K562 (cell line): Measurements from ENCODE around the gene NEURL1B. TPM values are rescaled to one million over a fixed set of nuclear protein-coding genes. Genes with fewer than 3 reads are reported as not detected.

Source experiments
- ATAC-seq: fragments of 200-7000 bp; cut with Tn5 transposase; 3 replicates; pipeline ENCODE4 v1.9.1; 2020; ENCODE audit warnings: moderate library complexity
- BruUV-seq: library from RNA; stranded (reverse); fragments of 400-500 nt; replicated peaks from 2 replicates; lab custom pipeline; 2021; lab: Mats Ljungman, UMichigan
- CTCF ChIA-PET: fragments of 300-600 bp; formaldehyde crosslinking; extraction: SDS; loops from one replicate; lab custom pipeline; 2021; ENCODE audit warnings: low intra/inter-chr PET ratio; lab: Yijun Ruan, JAX
- POLR2A ChIA-PET: fragments of 300-600, 350-650 bp; sonication (Branson Sonifier 250); formaldehyde crosslinking; extraction: SDS; loops from one replicate; lab custom pipeline; 2021; ENCODE audit warnings: antibody characterized with exemption, inconsistent platforms; lab: Yijun Ruan, JAX
- DNase-seq, 4 experiments: peaks; one replicate each; pipeline versions ENCODE4 v3.0.0 to v3.0.0-alpha.2; 2011 to 2018; ENCODE audit warnings: low spot score in 3 of 4, mixed read lengths in 3 of 4; ENCODE audit errors: extremely low read depth in 1 of 4
- FAIRE-seq: peaks from 2 replicates; lab custom pipeline; 2011; peaks lifted over from hg19 to GRCh38; lab: Jason Lieb, UNC
- H2AFZ ChIP-seq: 2 replicates; pipeline ENCODE4 v1.6.0; 2011; ENCODE audit warnings: low read depth, low read length, control low read depth, inconsistent platforms
- H3K27ac ChIP-seq: fragments of 200-600 bp; 3 replicates; pipeline ENCODE4 v1.8.0; 2011; ENCODE audit warnings: low read depth, mild to moderate bottlenecking, control low read depth, inconsistent platforms, low read length, moderate library complexity, mixed read lengths; ENCODE audit errors: extremely low read depth
- H3K27me3 ChIP-seq, 2 experiments: fragments of 300-600 bp in 1 of 2; 2 replicates in 1 of 2; 3 replicates in 1 of 2; pipeline versions ENCODE4 v1.6.0 to v1.8.0; 2011; ENCODE audit warnings: inconsistent platforms in 2 of 2, low read length in 2 of 2, mild to moderate bottlenecking in 1 of 2, mixed read lengths in 1 of 2, moderate library complexity in 1 of 2; ENCODE audit not compliant: control insufficient read depth in 2 of 2, insufficient read depth in 2 of 2
- H3K36me3 ChIP-seq: fragments of 300-600 bp; 3 replicates; pipeline ENCODE4 v1.8.0; 2011; ENCODE audit warnings: mild to moderate bottlenecking, low read length, inconsistent platforms; ENCODE audit not compliant: control insufficient read depth, insufficient read depth
- H3K4me1 ChIP-seq, 2 experiments: fragments of 200-600 bp in 1 of 2; replicated peaks in 1 of 2; 2 replicates in 1 of 2; 3 replicates in 1 of 2; pipeline versions ENCODE4 v1.5.1 to v1.8.0; 2011; ENCODE audit warnings: inconsistent platforms in 2 of 2, low read length in 2 of 2, mild to moderate bottlenecking in 1 of 2, mixed read lengths in 1 of 2, moderate library complexity in 1 of 2; ENCODE audit not compliant: control insufficient read depth in 2 of 2, insufficient read depth in 2 of 2
- H3K4me2 ChIP-seq: 2 replicates; pipeline ENCODE4 v1.6.1; 2011; ENCODE audit warnings: low read length, control low read depth, inconsistent platforms, mixed read lengths; ENCODE audit not compliant: insufficient read depth
- H3K4me3 ChIP-seq: fragments of 200-600 bp; sonication (generic), shearing (Covaris generic); 2 replicates; pipeline ENCODE4 v1.5.1; 2016; ENCODE audit warnings: control low read depth, inconsistent platforms
- H3K79me2 ChIP-seq: fragments of 200-600 bp; 3 replicates; pipeline ENCODE4 v1.8.0; 2011; ENCODE audit warnings: low read length, inconsistent platforms; ENCODE audit not compliant: control insufficient read depth, insufficient read depth
- H3K9ac ChIP-seq, 2 experiments: 2 replicates each; pipeline versions ENCODE4 v1.6.0 to v1.6.1; 2011; ENCODE audit warnings: low read depth in 2 of 2, low read length in 2 of 2, control low read depth in 1 of 2, inconsistent platforms in 1 of 2, mild to moderate bottlenecking in 1 of 2, mixed read lengths in 1 of 2; ENCODE audit not compliant: insufficient read depth in 1 of 2
- H3K9me1 ChIP-seq: one replicate; pipeline ENCODE4 v1.6.0; 2011; ENCODE audit warnings: inconsistent platforms, mild to moderate bottlenecking, low read length, moderate library complexity; ENCODE audit not compliant: control insufficient read depth, insufficient read depth
- H3K9me3 ChIP-seq: replicated peaks from 2 replicates; pipeline ENCODE4 v1.5.1; 2011; ENCODE audit warnings: low read depth, low read length, inconsistent platforms; ENCODE audit not compliant: control insufficient read depth, insufficient read depth
- H4K20me1 ChIP-seq: replicated peaks from 2 replicates; pipeline ENCODE4 v1.6.1; 2011; ENCODE audit warnings: low read length, inconsistent platforms, mixed read lengths; ENCODE audit not compliant: control insufficient read depth, insufficient read depth
- FOXK2 ChIP-seq, 2 experiments: fragments of 450-650 bp; IDR thresholded peaks in 1 of 2; conservative IDR thresholded peaks in 1 of 2; 2 replicates each; pipeline ENCODE4 v1.6.1; 2016; ENCODE audit warnings: low read depth in 2 of 2, mild to moderate bottlenecking in 1 of 2
- NCOA2 ChIP-seq, 2 experiments: fragments of 450-650 bp; IDR thresholded peaks; 2 replicates each; pipeline ENCODE4 v1.6.1; 2018; ENCODE audit warnings: mild to moderate bottlenecking in 2 of 2, moderate library complexity in 1 of 2; ENCODE audit not compliant: partially characterized antibody in 2 of 2
- NCOA4 ChIP-seq: fragments of 450-650 bp; IDR thresholded peaks from 2 replicates; pipeline ENCODE4 v1.6.1; 2018; ENCODE audit warnings: mild to moderate bottlenecking; ENCODE audit not compliant: partially characterized antibody
- NFYB ChIP-seq: IDR thresholded peaks from 2 replicates; pipeline ENCODE4 v1.6.1; 2011; ENCODE audit warnings: mild to moderate bottlenecking, moderate library complexity; ENCODE audit not compliant: insufficient read length; ENCODE audit errors: extremely low read depth
- SAFB ChIP-seq: fragments of 200-400 bp; formaldehyde crosslinking; IDR thresholded peaks from 2 replicates; pipeline ENCODE4 v1.6.1; 2017; ENCODE audit warnings: low read depth, low read length, borderline replicate concordance
- ZBTB11 ChIP-seq, 3 experiments: fragments of 200-800 bp in 1 of 3; fragments of 250-450 bp in 1 of 3; fragments of 450-650 bp in 1 of 3; sonication (Bioruptor Pico) in 1 of 3; sonication (Bioruptor generic) in 1 of 3; formaldehyde crosslinking in 1 of 3; IDR thresholded peaks; 2 replicates each; pipeline versions ENCODE4 v1.6.1 to v1.8.0; 2016 to 2022; ENCODE audit warnings: mild to moderate bottlenecking in 2 of 3, missing genetic modification characterization in 2 of 3, missing compliant biosample characterization in 1 of 3, moderate library complexity in 1 of 3
- ZNF175 ChIP-seq: fragments of 200-800 bp; sonication (Bioruptor generic); IDR thresholded peaks from 2 replicates; pipeline ENCODE4 v1.6.1; 2016; ENCODE audit warnings: low read depth, mild to moderate bottlenecking, missing genetic modification characterization, missing compliant biosample characterization
- ZNF316 ChIP-seq: fragments of 450-650 bp; IDR thresholded peaks from 2 replicates; pipeline ENCODE4 v1.6.1; 2016
- ZNF76 ChIP-seq: fragments of 250-450 bp; sonication (Bioruptor Pico); IDR thresholded peaks from 2 replicates; pipeline ENCODE4 v1.4.0; 2020; ENCODE audit warnings: mild to moderate bottlenecking, moderate library complexity, borderline replicate concordance
- WGBS: fragments of 100-300 bp; shearing (Covaris generic); methylation state at CpG from one replicate; pipeline ENCODE4 v1.1.6; 2016; ENCODE audit warnings: low coverage, mixed read lengths; ENCODE audit not compliant: insufficient coverage; ENCODE audit errors: missing lambda C conversion rate; 5-methylcytosine and 5-hydroxymethylcytosine counted together
- in situ Hi-C: fragments of 300-500 bp; cut with MboI; formaldehyde crosslinking; loops from 4 replicates; pipeline ENCODE4 v1.15.0; 2018; ENCODE audit warnings: inconsistent platforms, mixed read lengths
- intact Hi-C: fragments of 100-400 bp; cut with micrococcal nuclease; formaldehyde crosslinking; loops from 2 replicates; pipeline ENCODE4 v1.14.2; 2022
- polyA plus RNA-seq, 8 experiments: library from polyadenylated mRNA; depleted of rRNA in 4 of 8; stranded (reverse) in 5 of 8; unstranded in 3 of 8; fragments of >200 nt; fragmentation: Nextera tagmentation in 2 of 8; fragmentation: Illumina TruSeq in 1 of 8; extraction: Ambion mirVana in 2 of 8; extraction: Trizol in 1 of 8; gene quantifications; 2 replicates each; pipeline versions ENCODE4 v1.2.1 to v1.2.3, GENCODE V29; 2011 to 2014; ENCODE audit warnings: inconsistent platforms in 1 of 8, missing spikeins in 1 of 8
- total RNA-seq, 7 experiments: library from RNA; depleted of rRNA in 6 of 7; stranded (reverse); fragments of >200 nt in 6 of 7; fragmentation: Illumina TruSeq in 2 of 7; extraction: Trizol in 2 of 7; gene quantifications; 2 replicates each; pipeline versions ENCODE4 v1.2.1 to v1.2.3, GENCODE V29; 2011 to 2021; ENCODE audit warnings: low replicate concordance in 1 of 7
- TF ChIP-seq, protein P1 (sequence below): fragments of 450-650 bp; IDR thresholded peaks from 2 replicates; pipeline ENCODE4 v1.6.1; 2018; ENCODE audit warnings: mild to moderate bottlenecking, low read depth; ENCODE audit not compliant: partially characterized antibody
- TF ChIP-seq, protein P2 (sequence below): fragments of 150-350 bp; IDR thresholded peaks from 2 replicates; pipeline ENCODE4 v1.6.1; 2014; ENCODE audit warnings: low read depth, mild to moderate bottlenecking, low read length, borderline replicate concordance

Gene NEURL1B
- total and polyA plus RNA-seq, 9 of the 15 experiments (the other 6 are each of a cell fraction or from before 2014, with no cell fraction given): 0.04 TPM; not detected in 8

DNA sequence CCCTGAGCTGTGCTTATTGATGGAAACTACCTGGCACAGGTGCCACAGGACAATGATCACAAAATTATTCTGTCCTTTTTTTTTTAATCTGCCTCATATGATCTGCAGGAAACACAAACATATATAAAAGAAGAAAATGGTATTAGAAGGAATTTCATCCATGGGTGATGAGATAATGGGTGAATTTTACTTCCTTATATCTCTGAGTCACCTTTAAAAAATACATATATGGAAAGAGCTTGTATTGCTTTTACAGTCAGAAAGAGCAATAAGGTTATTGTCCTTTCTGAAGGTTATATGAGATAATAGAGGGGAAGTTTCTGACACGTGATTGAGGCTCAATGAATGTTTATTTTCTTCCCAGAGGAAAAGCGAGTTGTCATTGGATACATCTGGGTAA, 31.6 kb downstream of the NEURL1B start (continued):
- TF ChIP-seq ZBTB11 (CRISPR knock-in tag; IDR thresholded peaks at IDR 0.05) (no peak), ZNF76 (CRISPR knock-in tag) (no peak)

- Histone ChIP-seq H3K36me3 (no peaks in the 10 kb centered on the region), H3K9me3 (no peaks in the 10 kb centered on the region), H3K4me2 (no peak overlapping the region), H3K9me1 (no peaks in the 10 kb centered on the region), H3K79me2 (no peaks in the 10 kb centered on the region), H3K9ac (no peak overlapping the region), H3K27ac (no peak overlapping the region), H3K4me3 (no peak overlapping the region), H3K27me3 (peaks cover 8 to 47% of the 10 kb centered on the region in 2 experiments; a peak in 4 of 5 replicates), H2AFZ (no peak overlapping the region), H4K20me1 (no peaks in the 10 kb centered on the region), H3K4me1 (peaks cover 0 to 9% of the 10 kb centered on the region in 2 experiments; a peak in 2 of 5 replicates)
- POLR2A ChIA-PET: no interaction called here
- 2% methylated on average over 7 of the region's 7 CpGs for WGBS
- intact Hi-C loops (no loop called here), in situ Hi-C loops (no loop called here)
- CTCF ChIA-PET: no interaction called here
- ATAC-seq (no peak), FAIRE-seq (no peak), DNase-seq (no peak)
- no TSS peak for BruUV-seq
- no peak for TF ChIP-seq NFYB
- TF ChIP-seq FOXK2 (conservative IDR thresholded peaks at IDR 0.05 in 1 of 2, IDR thresholded peaks at IDR 0.05 in 1 of 2; ENCODE audit: low read depth in 2 of 2): no peak
- no peak for TF ChIP-seq ZNF175 (CRISPR knock-in tag)
- TF ChIP-seq, protein P1, sequence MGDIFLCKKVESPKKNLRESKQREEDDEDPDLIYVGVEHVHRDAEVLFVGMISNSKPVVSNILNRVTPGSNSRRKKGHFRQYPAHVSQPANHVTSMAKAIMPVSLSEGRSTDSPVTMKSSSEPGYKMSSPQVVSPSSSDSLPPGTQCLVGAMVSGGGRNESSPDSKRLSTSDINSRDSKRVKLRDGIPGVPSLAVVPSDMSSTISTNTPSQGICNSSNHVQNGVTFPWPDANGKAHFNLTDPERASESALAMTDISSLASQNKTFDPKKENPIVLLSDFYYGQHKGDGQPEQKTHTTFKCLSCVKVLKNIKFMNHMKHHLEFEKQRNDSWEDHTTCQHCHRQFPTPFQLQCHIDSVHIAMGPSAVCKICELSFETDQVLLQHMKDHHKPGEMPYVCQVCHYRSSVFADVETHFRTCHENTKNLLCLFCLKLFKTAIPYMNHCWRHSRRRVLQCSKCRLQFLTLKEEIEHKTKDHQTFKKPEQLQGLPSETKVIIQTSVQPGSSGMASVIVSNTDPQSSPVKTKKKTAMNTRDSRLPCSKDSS: no peak
- TF ChIP-seq NCOA2 (IDR thresholded peaks at IDR 0.05; ENCODE audit: partially characterized antibody in 2 of 2): no peak
- TF ChIP-seq, protein P2, sequence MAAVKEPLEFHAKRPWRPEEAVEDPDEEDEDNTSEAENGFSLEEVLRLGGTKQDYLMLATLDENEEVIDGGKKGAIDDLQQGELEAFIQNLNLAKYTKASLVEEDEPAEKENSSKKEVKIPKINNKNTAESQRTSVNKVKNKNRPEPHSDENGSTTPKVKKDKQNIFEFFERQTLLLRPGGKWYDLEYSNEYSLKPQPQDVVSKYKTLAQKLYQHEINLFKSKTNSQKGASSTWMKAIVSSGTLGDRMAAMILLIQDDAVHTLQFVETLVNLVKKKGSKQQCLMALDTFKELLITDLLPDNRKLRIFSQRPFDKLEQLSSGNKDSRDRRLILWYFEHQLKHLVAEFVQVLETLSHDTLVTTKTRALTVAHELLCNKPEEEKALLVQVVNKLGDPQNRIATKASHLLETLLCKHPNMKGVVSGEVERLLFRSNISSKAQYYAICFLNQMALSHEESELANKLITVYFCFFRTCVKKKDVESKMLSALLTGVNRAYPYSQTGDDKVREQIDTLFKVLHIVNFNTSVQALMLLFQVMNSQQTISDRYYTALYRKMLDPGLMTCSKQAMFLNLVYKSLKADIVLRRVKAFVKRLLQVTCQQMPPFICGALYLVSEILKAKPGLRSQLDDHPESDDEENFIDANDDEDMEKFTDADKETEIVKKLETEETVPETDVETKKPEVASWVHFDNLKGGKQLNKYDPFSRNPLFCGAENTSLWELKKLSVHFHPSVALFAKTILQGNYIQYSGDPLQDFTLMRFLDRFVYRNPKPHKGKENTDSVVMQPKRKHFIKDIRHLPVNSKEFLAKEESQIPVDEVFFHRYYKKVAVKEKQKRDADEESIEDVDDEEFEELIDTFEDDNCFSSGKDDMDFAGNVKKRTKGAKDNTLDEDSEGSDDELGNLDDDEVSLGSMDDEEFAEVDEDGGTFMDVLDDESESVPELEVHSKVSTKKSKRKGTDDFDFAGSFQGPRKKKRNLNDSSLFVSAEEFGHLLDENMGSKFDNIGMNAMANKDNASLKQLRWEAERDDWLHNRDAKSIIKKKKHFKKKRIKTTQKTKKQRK: no peak
- TF ChIP-seq ZNF316: no peak
- no peak for TF ChIP-seq NCOA4
- TF ChIP-seq SAFB: no peak
Observed at GRCh38 chr5:172674155-172674554, 33.1 kb downstream of the NEURL1B start.
